Measurements from ENCODE around the gene FBRS. TPM values are rescaled to one million over a fixed set of nuclear protein-coding genes. Genes with fewer than 3 reads are reported as not detected.

FBRS gene
- total and polyA plus RNA-seq, 2 of the 13 experiments (the other 11 are each of a cell fraction or from before 2014, with no cell fraction given): 13.7 to 16.2 TPM

GRCh38 chr16:30656974-30657865 is 1.0 kb upstream of the FBRS start (continued):
- TF ChIP-seq ZNF609 (CRISPR knock-in tag; IDR thresholded peaks at IDR 0.05; ENCODE audit: borderline replicate concordance) (0 out of 2 replicates have a peak, but pooled peaks have one; percentile 9), ZNF276 (CRISPR knock-in tag; IDR thresholded peaks at IDR 0.05; ENCODE audit: low read depth) (no peak), ZNF121 (CRISPR knock-in tag; IDR thresholded peaks at IDR 0.05) (no peak), ZNF274 (CRISPR knock-in tag; IDR thresholded peaks at IDR 0.05) (0 out of 2 replicates have a peak, but pooled peaks have one; percentile 49), SRY (CRISPR knock-in tag; IDR thresholded peaks at IDR 0.05) (peak; percentile 93; the same call in 1 of the 2 replicates), THAP8 (CRISPR knock-in tag; IDR thresholded peaks at IDR 0.05; ENCODE audit: borderline replicate concordance) (no peak), ZBTB38 (CRISPR knock-in tag; IDR thresholded peaks at IDR 0.05) (0 out of 2 replicates have a peak, but pooled peaks have one; percentile 64), ZNF781 (CRISPR knock-in tag; IDR thresholded peaks at IDR 0.05; ENCODE audit: borderline replicate concordance, not compliant biosample characterization) (peak; percentile 40), FOXM1 (CRISPR knock-in tag; IDR thresholded peaks at IDR 0.05) (no peak), RERE (CRISPR knock-in tag; IDR thresholded peaks at IDR 0.05; ENCODE audit: low read depth) (no peak), NAIF1 (CRISPR knock-in tag; IDR thresholded peaks at IDR 0.05; ENCODE audit: borderline replicate concordance) (no peak), ARHGAP35 (CRISPR knock-in tag; IDR thresholded peaks at IDR 0.05; ENCODE audit: borderline replicate concordance) (no peak), ZNF556 (CRISPR knock-in tag; IDR thresholded peaks at IDR 0.05; ENCODE audit: borderline replicate concordance) (no peak)
